HepG2 (cell line): ENCODE results near the gene INAFM1. TPM values are rescaled to one million over a fixed set of nuclear protein-coding genes. Genes with fewer than 3 reads are reported as not detected.

Source experiments
- EEA1 ChIP-seq: sonication (generic); formaldehyde crosslinking; IDR thresholded peaks from 2 replicates; pipeline ENCODE4 v1.5.1; 2020; ENCODE audit warnings: mild to moderate bottlenecking, missing genetic modification reagents, borderline replicate concordance
- FOXJ3 ChIP-seq: sonication (generic); formaldehyde crosslinking; IDR thresholded peaks from 2 replicates; pipeline ENCODE4 v1.4.0; 2020; ENCODE audit warnings: missing genetic modification reagents, mild to moderate bottlenecking, borderline replicate concordance
- GATA4 ChIP-seq: sonication (generic); IDR thresholded peaks from 2 replicates; pipeline ENCODE4 v1.6.1; 2016; ENCODE audit warnings: antibody characterized with exemption, low read depth, borderline replicate concordance
- GATAD2A ChIP-seq: IDR thresholded peaks from 2 replicates; pipeline ENCODE4 v1.6.1; 2016
- ISX ChIP-seq: sonication (generic); formaldehyde crosslinking; conservative IDR thresholded peaks from 2 replicates; pipeline ENCODE4 v1.5.0; 2020; ENCODE audit warnings: missing genetic modification reagents
- NFE2L1 ChIP-seq: sonication (generic); formaldehyde crosslinking; IDR thresholded peaks from 2 replicates; pipeline ENCODE4 v1.4.0; 2020; ENCODE audit warnings: missing genetic modification reagents, mild to moderate bottlenecking, borderline replicate concordance
- NR1H2 ChIP-seq: sonication (generic); formaldehyde crosslinking; IDR thresholded peaks from 2 replicates; pipeline ENCODE4 v1.8.1; 2022; ENCODE audit warnings: low read depth, missing genetic modification reagents, borderline replicate concordance
- SALL2 ChIP-seq: sonication (generic); formaldehyde crosslinking; IDR thresholded peaks from 2 replicates; pipeline ENCODE4 v1.8.1; 2023; ENCODE audit warnings: mild to moderate bottlenecking, missing genetic modification reagents, inconsistent platforms
- SYNCRIP ChIP-seq: fragments of 200-400 bp; formaldehyde crosslinking; IDR thresholded peaks from 2 replicates; pipeline ENCODE4 v1.6.1; 2018; ENCODE audit warnings: mild to moderate bottlenecking, low read depth, low read length; ENCODE audit not compliant: insufficient read depth
- ZBTB38 ChIP-seq: sonication (generic); formaldehyde crosslinking; IDR thresholded peaks from 2 replicates; pipeline ENCODE4 v1.5.1; 2020; ENCODE audit warnings: mild to moderate bottlenecking, missing genetic modification reagents
- ZNF460 ChIP-seq: sonication (generic); formaldehyde crosslinking; IDR thresholded peaks from 2 replicates; pipeline ENCODE4 v1.5.1; 2020; ENCODE audit warnings: missing genetic modification reagents, mild to moderate bottlenecking, borderline replicate concordance
- ZNF883 ChIP-seq: sonication (generic); formaldehyde crosslinking; IDR thresholded peaks from 2 replicates; pipeline ENCODE4 v1.5.1; 2020; ENCODE audit warnings: mild to moderate bottlenecking, missing genetic modification reagents; ENCODE audit errors: not compliant biosample characterization
- ZSCAN29 ChIP-seq: sonication (generic); formaldehyde crosslinking; conservative IDR thresholded peaks from 2 replicates; pipeline ENCODE4 v1.4.0; 2020; ENCODE audit warnings: mild to moderate bottlenecking, missing genetic modification reagents
- polyA plus RNA-seq, 8 experiments: library from polyadenylated mRNA; depleted of rRNA in 3 of 8; stranded (reverse) in 7 of 8; unstranded in 1 of 8; fragments of >200 nt; fragmentation: Illumina TruSeq in 4 of 8; extraction: Trizol in 4 of 8; gene quantifications; 2 replicates each; pipeline versions ENCODE4 v1.2.1 to v1.2.3, GENCODE V29; 2011 to 2016; ENCODE audit warnings: low read depth in 4 of 8, missing spikeins in 1 of 8, mixed read lengths in 1 of 8; ENCODE audit not compliant: insufficient read depth in 1 of 8
- total RNA-seq, 5 experiments: library from RNA; depleted of rRNA; stranded (reverse); fragments of >200 nt; fragmentation: Illumina TruSeq; extraction: Trizol; gene quantifications; 2 replicates each; pipeline ENCODE4 v1.2.3, GENCODE V29; 2016; ENCODE audit warnings: low read depth in 1 of 5
- TF ChIP-seq, protein P1 (sequence below): sonication (generic); formaldehyde crosslinking; IDR thresholded peaks from 2 replicates; pipeline ENCODE4 v1.4.0; 2020; ENCODE audit warnings: mild to moderate bottlenecking, missing genetic modification reagents
- TF ChIP-seq, protein P2 (sequence below): sonication (generic); formaldehyde crosslinking; IDR thresholded peaks from 2 replicates; pipeline ENCODE4 v1.4.0; 2020; ENCODE audit warnings: missing genetic modification reagents, borderline replicate concordance
- TF ChIP-seq, protein P3 (sequence below): sonication (generic); formaldehyde crosslinking; IDR thresholded peaks from 2 replicates; pipeline ENCODE4 v1.5.1; 2020; ENCODE audit warnings: missing genetic modification reagents, mild to moderate bottlenecking, borderline replicate concordance
- TF ChIP-seq, protein P4 (sequence below): sonication (generic); formaldehyde crosslinking; IDR thresholded peaks from 2 replicates; pipeline ENCODE4 v1.8.1; 2023; ENCODE audit warnings: missing genetic modification reagents, mild to moderate bottlenecking, borderline replicate concordance

Gene INAFM1
- total and polyA plus RNA-seq, 2 of the 13 experiments (the other 11 are each of a cell fraction or from before 2014, with no cell fraction given), result 0.88 to 1.9 TPM

DNA sequence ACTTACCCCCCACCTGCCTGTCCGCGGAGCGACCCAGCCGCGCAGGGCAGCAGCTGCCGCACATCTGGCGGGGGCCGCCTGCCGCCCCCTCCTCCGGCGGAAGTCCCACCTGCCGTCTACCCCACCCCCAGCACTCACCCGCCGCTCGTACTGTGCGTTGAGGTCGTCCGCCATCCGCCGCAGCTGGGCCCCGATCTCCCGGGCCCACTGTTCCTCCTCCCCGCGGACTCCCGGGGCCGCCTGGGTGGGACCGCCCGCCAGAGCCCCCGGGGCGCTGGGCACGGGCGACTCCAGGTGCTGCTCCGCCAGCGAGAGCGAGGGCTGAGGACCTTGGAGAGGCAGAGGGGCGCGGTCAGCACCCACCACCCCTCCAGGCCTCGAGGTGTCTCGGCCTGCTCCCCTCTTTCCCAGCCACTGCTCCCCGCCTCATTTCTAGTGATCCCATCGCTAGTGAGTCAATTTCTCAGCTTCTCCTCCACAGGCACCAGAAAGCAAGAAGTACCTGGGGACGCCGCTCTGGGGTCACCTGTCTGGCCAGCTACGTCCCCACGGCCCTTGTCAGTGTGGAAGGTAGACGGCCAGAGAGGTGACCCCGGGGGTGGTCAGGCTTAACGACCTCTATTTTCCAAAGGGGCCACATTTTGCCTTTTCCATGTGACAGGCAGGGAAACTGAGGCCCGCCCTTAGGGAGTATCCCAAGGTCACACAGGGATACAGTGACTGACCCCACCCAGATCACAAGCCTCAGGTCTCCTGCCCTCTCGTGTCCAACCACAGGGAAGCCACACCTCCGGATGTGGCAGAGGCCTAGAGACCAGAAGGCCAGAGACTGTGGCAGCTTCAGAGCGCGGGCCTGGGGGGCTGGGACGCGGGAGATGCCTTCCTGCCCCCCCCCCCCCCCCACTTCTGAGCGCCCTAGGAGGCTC, 48.0 kb upstream of the INAFM1 start (continued):
- TF ChIP-seq, protein P1, sequence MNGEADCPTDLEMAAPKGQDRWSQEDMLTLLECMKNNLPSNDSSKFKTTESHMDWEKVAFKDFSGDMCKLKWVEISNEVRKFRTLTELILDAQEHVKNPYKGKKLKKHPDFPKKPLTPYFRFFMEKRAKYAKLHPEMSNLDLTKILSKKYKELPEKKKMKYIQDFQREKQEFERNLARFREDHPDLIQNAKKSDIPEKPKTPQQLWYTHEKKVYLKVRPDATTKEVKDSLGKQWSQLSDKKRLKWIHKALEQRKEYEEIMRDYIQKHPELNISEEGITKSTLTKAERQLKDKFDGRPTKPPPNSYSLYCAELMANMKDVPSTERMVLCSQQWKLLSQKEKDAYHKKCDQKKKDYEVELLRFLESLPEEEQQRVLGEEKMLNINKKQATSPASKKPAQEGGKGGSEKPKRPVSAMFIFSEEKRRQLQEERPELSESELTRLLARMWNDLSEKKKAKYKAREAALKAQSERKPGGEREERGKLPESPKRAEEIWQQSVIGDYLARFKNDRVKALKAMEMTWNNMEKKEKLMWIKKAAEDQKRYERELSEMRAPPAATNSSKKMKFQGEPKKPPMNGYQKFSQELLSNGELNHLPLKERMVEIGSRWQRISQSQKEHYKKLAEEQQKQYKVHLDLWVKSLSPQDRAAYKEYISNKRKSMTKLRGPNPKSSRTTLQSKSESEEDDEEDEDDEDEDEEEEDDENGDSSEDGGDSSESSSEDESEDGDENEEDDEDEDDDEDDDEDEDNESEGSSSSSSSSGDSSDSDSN (CRISPR knock-in tag), result peak; percentile 27; the same call in 1 of the 2 replicates
- TF ChIP-seq NR1H2 (CRISPR knock-in tag) (no peak), SALL2 (no peak), GATAD2A (CRISPR knock-in tag) (no peak; the same call in none of the 2 replicates), GATA4 (no peak), NFE2L1 (CRISPR knock-in tag) (no peak), ZBTB38 (no peak; the same call in 1 of the 2 replicates), EEA1 (CRISPR knock-in tag) (no peak), ZSCAN29 (CRISPR knock-in tag) (peak; percentile 48; the same call in 1 of the 2 replicates), FOXJ3 (CRISPR knock-in tag) (no peak), SYNCRIP (no peak), ZNF460 (CRISPR knock-in tag) (no peak), ZNF883 (no peak), ISX (no peak; the same call in 1 of the 2 replicates)
- TF ChIP-seq, protein P2, sequence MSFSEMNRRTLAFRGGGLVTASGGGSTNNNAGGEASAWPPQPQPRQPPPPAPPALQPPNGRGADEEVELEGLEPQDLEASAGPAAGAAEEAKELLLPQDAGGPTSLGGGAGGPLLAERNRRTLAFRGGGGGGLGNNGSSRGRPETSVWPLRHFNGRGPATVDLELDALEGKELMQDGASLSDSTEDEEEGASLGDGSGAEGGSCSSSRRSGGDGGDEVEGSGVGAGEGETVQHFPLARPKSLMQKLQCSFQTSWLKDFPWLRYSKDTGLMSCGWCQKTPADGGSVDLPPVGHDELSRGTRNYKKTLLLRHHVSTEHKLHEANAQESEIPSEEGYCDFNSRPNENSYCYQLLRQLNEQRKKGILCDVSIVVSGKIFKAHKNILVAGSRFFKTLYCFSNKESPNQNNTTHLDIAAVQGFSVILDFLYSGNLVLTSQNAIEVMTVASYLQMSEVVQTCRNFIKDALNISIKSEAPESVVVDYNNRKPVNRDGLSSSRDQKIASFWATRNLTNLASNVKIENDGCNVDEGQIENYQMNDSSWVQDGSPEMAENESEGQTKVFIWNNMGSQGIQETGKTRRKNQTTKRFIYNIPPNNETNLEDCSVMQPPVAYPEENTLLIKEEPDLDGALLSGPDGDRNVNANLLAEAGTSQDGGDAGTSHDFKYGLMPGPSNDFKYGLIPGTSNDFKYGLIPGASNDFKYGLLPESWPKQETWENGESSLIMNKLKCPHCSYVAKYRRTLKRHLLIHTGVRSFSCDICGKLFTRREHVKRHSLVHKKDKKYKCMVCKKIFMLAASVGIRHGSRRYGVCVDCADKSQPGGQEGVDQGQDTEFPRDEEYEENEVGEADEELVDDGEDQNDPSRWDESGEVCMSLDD (CRISPR knock-in tag), result peak; percentile 18; the same call in 1 of the 2 replicates
- TF ChIP-seq, protein P3, sequence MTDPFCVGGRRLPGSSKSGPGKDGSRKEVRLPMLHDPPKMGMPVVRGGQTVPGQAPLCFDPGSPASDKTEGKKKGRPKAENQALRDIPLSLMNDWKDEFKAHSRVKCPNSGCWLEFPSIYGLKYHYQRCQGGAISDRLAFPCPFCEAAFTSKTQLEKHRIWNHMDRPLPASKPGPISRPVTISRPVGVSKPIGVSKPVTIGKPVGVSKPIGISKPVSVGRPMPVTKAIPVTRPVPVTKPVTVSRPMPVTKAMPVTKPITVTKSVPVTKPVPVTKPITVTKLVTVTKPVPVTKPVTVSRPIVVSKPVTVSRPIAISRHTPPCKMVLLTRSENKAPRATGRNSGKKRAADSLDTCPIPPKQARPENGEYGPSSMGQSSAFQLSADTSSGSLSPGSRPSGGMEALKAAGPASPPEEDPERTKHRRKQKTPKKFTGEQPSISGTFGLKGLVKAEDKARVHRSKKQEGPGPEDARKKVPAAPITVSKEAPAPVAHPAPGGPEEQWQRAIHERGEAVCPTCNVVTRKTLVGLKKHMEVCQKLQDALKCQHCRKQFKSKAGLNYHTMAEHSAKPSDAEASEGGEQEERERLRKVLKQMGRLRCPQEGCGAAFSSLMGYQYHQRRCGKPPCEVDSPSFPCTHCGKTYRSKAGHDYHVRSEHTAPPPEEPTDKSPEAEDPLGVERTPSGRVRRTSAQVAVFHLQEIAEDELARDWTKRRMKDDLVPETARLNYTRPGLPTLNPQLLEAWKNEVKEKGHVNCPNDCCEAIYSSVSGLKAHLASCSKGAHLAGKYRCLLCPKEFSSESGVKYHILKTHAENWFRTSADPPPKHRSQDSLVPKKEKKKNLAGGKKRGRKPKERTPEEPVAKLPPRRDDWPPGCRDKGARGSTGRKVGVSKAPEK, result no peak
- TF ChIP-seq, protein P4, sequence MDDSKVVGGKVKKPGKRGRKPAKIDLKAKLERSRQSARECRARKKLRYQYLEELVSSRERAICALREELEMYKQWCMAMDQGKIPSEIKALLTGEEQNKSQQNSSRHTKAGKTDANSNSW (CRISPR knock-in tag), result no peak
